HG03175 (cell line): ENCODE results near the gene ST3GAL5.
A peak's percentile ranks its signal among the peaks of the same experiment; 100 is the strongest.

Experiments
- ATAC-seq: cut with Tn5 transposase; IDR thresholded peaks from one replicate; pipeline ENCODE4 v1.9.1; 2021; ENCODE audit warnings: mild to moderate bottlenecking, moderate library complexity; ENCODE audit not compliant: unreplicated experiment

The ST3GAL5 gene

DNA sequence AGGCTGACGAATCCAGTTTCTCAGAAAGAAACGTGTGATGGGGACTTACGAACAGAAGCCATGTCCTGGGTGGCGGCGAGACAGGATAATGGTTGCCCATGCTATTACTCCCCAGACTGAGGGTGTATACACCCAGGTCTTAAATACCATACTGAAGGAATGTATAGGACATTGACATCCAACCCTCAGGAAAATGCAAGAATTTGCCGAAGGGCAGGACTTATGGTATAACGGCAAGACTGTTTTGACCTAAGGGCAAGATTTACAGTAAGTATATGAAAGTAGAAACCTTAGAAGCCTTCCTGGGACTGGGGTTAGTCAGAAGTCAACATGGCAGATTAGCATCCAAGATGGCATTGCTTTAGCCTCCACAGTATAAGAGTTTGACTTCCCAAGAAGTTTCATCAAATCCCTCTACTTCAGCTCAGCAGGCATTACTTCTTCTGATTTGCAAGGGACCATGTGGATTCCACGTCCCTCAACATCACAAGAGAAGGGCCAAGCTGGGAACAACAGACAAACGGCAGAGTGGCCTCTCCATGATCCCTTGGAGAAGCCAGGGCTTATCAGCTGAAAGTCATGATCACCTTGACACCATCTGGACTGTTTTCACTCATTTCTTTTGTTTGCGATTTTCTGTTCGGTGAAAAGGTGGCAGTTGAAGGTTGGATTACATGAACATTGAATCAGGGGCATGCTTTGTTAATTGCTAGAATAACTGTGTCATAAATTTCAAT, 21.1 kb downstream of the ST3GAL5 start:
- ATAC-seq: no peak

DNA sequence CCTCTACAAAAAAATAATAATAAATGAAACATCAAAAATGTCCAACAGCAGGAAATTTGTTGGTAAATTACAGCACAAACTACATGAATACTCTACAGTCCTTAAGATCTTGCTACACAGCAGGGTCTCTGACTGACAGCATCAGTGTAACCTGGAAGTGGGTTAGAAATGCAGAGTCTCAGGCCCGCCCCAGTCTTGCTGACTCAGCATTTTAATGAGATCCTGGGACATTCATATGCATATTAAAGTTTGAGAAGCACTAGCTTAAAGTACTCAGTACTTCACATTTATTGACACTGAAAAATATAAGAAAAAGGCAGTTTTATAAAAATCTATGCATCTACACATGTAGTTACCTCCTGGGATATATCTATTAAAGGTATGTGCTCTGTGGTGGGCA, 21.7 kb downstream of the ST3GAL5 start:
- no peak for ATAC-seq

DNA sequence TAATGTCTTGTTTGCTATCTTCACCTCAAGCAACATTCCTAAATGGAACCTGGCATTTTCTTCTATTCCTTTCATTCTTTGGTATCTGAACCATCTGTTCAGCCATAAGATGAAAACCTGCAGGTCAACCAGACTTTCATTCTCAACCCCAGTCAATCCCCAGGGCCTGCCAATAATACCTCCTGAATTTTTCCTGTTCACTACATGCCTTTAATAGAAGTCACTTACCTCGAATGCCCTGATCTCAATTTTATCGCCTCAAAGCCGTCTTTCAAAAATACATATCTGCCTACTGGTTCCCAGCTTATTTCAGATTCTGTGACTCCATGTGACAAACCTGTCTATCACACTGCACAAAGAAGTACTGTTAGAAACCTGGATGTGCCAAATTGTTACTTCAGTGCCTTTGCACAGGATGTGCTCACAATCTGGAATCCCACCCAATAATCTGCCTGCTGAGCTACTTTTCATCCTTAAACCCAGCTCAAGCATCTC, 22.6 kb downstream of the ST3GAL5 start:
- ATAC-seq: no peak

DNA sequence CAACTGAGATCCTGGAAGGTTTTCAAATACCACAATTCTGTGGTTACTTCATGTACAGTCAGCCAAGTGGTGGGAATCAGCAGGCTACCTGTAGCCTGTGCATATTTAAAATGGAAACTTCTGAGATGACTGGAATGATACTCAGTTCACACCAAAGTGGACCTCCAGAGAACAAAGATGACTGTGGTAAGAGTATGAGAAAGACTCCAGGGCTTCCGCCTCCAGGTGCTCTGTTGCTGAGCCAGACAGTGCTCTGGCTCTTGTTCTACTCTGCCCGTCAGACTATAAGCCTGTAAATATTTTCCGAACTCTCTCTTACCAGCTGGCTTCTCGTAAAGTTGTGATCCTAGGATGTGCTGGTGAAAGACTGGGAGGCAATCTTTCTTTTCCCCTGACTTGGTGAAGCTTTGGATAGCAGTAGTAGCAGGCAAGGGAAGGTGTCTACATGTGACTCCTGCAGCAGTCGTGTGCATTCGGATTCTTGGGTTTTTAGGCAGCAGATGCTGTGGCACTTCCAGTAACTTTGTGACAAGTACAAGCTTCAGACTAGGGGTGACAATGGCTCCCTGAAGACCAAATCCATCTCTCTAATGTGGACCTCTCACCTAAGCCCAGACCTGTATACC, 23.1 kb downstream of the ST3GAL5 start:
- ATAC-seq: peak; percentile 67

DNA sequence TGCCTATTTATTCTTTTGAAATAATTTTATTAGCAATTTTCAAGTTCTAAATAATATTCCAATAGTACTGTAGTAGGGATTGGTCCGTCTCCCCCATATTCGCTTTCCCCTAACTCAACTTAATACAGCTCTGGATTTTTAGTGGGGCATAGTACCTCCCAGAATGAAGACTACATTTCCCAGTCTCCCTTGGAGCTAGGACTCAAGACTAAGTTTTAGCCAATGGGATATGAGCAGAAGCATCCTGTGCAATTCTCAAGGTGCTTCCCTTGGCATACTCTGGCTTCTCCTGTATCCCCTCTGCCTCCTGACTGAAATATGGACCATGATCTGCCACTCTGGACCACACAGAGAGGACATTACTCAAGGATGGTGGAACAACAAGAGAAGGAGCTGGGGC, 24.1 kb downstream of the ST3GAL5 start:
- no peak for ATAC-seq

DNA sequence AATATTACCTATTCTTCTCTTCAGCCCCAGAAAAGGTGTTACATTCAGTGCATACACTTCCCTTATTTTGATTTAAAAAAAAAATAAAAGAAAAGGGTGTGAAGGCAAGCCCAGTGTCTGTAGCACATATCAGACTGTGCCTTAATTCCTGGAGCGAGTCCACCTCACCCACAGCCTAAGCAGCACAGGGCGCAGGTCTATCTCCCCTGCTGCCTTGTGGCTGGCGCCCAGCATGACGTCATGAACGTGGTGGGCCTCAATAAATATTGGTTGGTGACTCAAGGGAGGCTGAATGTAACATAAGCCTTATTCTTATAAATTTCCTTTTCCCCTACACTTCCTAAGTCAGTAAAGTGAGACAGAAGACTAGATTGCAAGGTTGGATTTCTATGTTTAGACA, 26.4 kb downstream of the ST3GAL5 start:
- no peak for ATAC-seq

DNA sequence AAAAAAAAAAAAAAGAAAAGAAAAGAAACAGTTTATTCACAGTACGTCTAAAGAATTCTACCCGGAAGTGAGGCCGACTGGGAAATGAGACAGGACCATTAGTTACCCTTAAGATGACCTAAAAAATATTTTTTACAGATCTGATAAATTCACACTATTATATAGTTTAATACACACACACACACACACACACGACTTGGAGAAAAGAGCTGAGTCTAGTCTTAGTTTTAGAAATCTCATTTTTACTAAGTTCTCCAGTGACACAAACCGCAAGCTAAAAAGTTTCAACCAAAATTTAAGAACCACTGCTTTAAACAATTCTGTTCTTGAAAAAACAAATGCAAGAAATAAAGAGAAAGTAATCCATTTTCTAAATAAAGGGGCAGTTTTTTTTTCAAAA, 27.1 kb downstream of the ST3GAL5 start:
- no peak for ATAC-seq

DNA sequence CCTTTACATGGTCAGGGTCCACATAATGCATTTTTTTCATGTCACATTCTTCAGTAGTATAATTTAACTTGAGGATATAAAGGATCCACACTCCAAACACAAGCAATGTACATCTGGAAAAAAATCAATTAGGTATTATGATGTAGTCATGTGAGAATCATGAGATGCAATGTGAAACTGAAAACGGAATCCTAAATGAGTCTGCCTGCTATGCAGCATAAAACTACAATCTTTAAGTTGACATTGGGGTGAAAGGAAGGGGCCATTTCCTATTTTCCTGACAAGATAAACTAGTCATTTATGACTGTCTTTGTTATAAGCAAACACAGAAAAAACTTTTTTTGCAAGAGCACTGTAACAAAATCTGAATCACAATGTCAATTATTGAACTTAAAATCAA, 27.6 kb downstream of the ST3GAL5 start:
- ATAC-seq: peak; percentile 64

DNA sequence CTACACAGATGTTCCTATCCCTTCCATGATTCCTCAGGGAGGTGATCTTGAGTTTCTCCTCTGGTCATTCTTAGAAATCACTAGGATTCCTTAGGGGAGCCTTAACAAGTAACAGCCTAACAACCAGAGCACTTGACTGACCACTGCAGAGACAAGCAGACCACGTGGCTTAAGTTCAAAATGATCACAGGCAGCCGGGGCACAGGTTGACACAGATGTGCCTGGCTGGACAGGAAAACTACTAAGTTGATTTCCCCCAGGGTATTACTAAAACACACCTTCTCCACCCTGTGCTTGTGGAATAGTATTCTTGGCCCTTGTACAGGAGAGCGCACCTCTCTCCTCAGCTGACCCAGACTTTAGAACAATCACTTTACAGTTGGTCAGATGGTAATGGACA, 29.9 kb downstream of the ST3GAL5 start:
- ATAC-seq: no peak

DNA sequence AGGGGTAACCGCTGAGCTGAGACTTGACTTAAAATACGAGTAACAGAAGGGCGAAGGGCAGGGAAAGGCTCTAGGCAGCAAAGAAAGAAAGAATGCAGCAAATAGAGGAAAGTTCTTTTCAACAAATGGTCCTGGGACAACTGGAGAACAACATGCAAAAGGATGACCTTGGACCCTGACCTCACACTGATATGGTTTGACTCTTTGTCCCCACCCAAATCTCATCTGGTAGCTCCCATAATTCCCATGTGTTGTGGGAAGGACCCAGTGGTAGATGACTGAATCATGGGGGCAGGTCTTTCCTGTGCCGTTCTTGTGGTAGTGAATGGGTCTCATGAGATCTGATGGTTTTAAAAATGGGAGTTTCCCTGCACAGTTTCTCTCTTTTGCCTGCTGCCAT, 33.9 kb downstream of the ST3GAL5 start:
- no peak for ATAC-seq

DNA sequence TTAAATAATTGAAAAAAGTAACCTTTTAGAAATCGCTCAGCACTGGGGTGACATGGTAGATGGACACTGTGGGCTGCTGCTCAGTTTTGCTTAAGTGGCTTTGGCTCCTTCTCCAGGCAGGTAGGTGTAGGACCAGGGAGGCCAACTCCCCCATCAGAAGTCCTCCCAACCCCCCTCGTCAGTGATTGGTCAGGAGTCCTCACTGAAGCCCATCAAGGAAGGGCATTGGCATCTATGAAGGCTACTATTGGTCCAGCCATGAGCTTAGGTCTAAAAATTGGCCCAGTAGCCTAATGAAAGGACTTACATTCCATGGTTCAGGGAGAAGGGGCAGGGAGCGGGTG, 34.7 kb downstream of the ST3GAL5 start:
- peak; percentile 18 for ATAC-seq

DNA sequence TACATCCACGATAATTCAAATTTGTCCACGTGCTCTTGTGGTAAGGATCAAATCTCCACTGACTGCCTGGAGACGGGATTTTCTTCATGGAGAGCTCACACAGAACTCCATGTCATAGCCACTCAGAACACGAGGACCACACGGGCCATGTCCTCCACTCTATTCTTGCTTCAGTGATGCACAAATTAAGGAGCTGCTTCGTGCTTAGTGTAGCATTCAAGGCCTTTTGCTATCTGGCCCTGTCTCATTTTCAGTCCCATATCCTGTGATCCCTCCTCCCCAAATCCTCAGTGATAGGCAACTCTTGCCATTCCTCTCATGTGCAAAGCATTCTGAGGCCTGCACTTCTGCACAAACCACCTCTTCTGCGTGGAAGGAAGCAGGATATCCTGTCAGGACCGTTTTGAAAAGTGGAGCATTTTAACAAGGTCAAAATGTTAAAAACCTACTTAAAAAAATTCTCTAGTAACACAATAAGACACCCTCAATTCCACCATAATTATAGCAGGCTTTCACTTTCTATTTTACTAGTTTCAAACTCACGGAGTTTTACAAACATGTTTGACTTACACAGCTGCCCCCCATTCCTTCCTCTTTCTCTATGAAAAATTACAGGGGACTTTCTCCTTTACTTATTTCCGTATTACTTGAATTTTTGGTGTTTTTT, 35.2 kb downstream of the ST3GAL5 start:
- ATAC-seq: peak; percentile 44

DNA sequence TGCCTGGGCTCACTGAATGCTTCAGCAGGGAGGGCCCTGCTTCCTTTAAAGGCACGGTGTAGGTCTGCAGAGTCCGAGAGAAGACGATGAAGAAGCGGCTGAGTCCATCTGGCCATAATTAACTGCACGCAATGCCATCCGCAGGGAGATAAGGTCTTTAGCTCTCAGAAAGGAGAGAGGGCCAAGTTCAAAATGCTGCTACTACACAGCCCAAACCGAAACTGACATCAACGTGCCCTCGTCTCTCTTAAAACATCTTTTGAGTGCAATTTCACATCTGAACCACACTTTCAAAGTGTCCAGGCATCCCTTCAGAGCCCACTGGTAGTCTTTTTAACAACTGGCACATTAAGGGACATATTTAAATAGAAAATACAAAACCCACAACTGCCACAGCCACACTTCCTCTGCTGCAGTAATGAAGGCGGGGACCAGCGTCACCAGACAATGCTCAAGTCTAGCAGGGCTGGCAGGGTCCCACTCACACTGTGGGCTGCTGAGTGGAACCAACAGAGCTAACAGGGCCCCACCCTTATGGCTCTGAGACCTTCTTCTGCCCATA, 35.8 kb downstream of the ST3GAL5 start:
- peak; percentile 78 for ATAC-seq

DNA sequence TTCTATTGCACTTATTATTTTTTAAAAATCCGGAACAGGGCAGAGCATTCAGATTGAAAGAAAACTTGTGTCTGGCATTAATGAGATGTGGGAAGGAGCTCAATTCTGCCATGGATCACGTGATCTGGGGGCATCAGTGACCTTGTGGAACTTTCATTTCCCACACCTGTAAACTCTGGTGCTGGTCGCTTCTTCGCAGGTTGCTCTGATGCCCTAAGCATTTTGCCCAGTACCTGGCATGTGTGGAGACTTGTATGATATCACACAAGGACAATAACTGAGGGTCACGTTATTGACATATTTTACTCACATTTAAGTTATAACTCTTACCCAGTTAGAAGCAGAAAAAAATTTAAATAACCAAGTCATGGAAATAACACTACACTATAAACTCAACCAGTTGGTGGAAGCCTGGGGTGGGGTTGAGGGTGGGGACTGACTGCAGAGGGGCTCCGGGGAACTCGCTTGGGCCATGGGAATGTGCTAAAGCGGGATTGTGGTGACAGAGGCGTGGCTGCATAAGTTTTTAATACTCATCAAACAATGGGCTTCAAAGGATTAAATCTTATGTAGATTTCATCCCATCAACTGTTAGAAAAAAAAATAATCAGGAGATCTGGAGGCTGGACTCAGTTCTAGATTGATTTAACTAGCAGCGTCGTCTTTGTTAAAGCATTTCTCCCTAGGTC, 36.5 kb downstream of the ST3GAL5 start:
- ATAC-seq: no peak

DNA sequence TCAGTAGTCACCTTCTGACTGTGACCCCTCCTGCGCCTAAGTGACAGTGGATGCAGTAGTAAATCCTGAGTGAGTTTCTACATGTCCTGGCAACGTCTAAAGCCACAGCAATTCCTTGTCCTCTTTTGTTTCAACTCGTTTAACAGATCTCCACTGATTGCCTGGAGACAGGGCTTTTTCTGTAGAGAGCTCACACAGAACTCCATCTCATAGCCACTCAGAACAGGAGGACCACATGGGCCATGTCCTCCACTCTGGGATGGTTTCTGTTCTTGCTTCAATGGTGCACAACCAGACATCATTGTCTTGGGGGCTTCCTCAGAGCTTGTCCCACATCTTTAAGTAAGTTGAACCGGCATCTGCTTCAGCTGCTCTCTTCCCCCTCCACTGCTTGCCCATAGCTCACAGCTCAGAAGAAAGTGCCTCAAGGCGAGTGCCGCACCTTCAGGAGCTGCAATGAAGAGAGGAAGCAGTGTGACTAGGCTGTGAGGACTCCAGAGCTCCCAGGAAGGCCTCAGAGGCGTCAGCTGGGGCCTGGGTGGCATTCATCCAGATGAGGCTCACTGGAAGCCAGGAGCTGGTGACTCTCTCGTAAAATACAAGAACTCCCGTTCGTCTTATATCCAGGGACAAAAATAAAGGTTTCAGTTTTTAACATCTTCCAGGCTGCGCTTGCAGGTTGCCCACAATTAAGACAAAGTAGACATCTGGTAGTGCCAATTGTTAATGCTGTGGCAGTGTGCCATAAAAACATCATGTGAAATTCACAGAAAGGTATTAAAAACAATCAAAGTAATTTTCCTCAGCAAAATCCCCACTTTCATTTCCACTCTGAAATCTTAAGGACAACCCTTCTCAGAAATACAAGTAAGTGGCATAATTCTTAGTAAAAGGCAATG, 37.3 kb downstream of the ST3GAL5 start:
- no peak for ATAC-seq

DNA sequence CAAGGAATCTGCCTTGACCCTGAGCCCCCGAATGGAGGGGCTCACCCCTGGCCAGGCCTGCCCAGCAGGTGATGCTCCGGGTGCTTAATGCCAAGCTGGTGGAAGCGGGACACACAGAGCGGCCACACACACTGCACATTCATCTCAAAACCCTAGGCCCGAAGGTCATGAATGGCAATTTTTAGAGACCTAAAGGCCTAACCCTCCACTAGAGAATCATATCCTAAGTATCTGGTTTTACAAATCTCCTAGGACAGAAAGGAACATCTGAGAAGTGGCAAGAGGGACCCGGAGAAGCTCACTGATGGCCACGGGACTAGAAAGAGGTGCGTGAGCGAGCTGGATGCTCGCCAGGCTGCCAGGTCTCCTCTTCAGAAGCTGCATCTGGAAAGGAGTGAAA, 38.3 kb downstream of the ST3GAL5 start:
- ATAC-seq: no peak

DNA sequence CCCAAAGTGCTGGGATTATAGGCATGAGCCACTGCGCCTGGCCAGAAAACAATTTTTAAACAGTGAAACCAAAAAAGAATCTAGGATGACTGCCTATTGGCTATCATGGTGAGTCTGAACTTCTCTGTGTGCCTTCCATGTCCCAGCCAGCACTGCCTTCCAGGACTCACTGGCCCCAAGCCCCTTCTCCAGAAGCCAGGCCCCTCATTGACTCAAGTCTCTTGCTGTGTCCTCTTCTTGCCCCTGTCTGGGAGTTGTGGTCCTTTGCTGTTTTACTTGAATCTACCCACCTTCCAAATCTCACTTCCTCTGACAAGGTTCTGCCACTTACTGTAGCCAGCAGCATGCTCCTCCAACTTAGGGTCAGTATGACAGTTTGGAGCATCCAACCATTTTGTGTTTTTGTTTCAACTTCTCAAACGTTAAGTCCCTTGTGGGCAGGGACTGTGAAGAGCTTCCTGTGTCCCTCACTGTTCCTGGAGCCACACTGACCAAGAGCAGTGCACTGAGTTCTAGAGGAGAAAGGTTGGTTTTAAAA, 41.7 kb downstream of the ST3GAL5 start:
- no peak for ATAC-seq

DNA sequence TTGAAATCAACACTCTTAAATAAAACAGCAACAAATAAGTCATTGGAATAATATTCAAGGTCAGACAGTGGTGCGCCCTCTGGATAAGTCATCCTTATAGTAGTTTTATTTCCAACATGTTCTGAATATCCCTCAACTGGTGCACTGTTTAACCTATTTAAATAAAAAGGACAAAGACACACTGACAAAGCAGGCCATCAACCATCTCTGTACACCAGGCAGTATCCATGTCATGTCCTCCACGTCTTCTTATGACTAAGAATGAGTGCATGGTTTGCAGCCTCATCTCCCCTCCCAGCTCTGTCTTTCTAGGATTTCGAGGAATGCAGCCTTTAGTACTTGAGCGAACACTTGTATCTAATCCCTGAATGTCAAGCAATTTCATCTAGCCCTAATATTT, 42.4 kb downstream of the ST3GAL5 start:
- no peak for ATAC-seq

DNA sequence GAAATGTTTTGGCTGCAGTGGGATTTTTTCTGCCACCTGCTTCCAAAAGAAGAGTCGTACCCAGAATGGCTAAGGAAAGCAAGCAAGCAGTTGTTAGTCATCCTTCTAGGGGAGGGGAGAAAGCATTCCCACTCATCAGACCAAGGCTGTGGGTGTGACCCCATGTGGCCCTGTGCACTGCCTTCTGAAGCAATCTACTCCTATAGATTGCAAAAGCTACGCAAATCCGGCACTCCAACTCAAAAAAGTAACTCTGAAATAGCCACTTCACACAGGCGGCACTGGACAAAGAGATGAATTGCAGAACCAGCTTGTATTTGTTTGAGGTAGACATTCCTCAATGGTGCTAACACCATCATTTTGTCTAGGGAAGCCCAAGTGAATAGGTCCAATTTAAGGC, 44.3 kb downstream of the ST3GAL5 start:
- ATAC-seq: no peak

DNA sequence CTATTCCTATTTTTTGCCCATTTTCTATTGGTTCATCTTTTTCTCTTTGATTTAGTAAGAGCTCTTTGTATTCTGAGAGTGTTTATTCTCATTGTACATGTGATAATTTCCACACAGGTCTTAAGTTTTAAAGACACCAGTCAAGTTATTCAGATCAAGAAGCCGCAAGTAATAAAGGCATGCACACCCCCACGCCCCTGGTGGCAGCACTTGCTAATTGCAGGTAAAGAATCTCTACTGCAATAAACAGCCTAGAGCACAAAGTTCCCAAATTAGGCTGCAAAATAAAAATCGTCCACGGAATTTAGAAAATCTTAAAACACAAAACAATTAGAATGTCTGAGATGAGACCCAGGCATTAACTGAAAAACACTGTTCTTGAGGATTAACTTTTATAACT, 45.2 kb downstream of the ST3GAL5 start:
- no peak for ATAC-seq
